B cell (primary cell): ENCODE results near the gene RRP1. TPM values are rescaled to one million over a fixed set of nuclear protein-coding genes. Genes with fewer than 3 reads are reported as not detected.
A peak's percentile ranks its signal among the peaks of the same experiment; 100 is the strongest.

Experiments
- ATAC-seq: fragments of 200-7000 bp; cut with Tn5 transposase; one replicate; pipeline ENCODE4 v1.10.0; 2021; ENCODE audit warnings: low read depth, mild to moderate bottlenecking, moderate number of reproducible peaks, moderate library complexity
- CTCF ChIA-PET: fragments of 350-600 bp; sonication (Branson Sonifier 250); formaldehyde crosslinking; loops from one replicate; lab custom pipeline; 2021; ENCODE audit warnings: antibody characterized with exemption, inconsistent platforms; lab: Charles Lee
- POLR2A ChIA-PET: fragments of 350-600 bp; sonication (Branson Sonifier 250); formaldehyde crosslinking; loops from one replicate; lab custom pipeline; 2021; ENCODE audit warnings: antibody characterized with exemption; lab: Charles Lee
- DNase-seq: peaks from one replicate; pipeline ENCODE4 v3.0.0; 2013
- H2AFZ ChIP-seq: 2 replicates; pipeline ENCODE4 v1.6.1; 2012; ENCODE audit warnings: mild to moderate bottlenecking, low read depth, low read length; ENCODE audit not compliant: insufficient read depth, poor library complexity, severe bottlenecking
- H3K27ac ChIP-seq, 2 donors: 1 replicate in 1 of 2; 2 replicates in 1 of 2; pipeline ENCODE4 v1.5.1; 2012 to 2013; ENCODE audit warnings: low read length in 2 of 2, mild to moderate bottlenecking in 2 of 2, moderate library complexity in 1 of 2
- H3K27me3 ChIP-seq, 4 experiments: fragments of 200-600 bp in 1 of 4; sonication (generic) in 1 of 4; replicated peaks in 1 of 4; 1 replicate in 2 of 4; 2 replicates in 2 of 4; pipeline versions ENCODE4 v1.6.1 to v1.7.0; 2013 to 2016; ENCODE audit warnings: low read length in 3 of 4, mild to moderate bottlenecking in 2 of 4, mixed read lengths in 1 of 4, moderate library complexity in 1 of 4; ENCODE audit not compliant: insufficient read depth in 4 of 4, control insufficient read depth in 3 of 4; ENCODE audit errors: control extremely low read depth in 1 of 4
- H3K36me3 ChIP-seq, 2 experiments: replicated peaks in 1 of 2; 1 replicate in 1 of 2; 2 replicates in 1 of 2; pipeline versions ENCODE4 v1.6.1 to v1.7.1; 2013; ENCODE audit warnings: low read length in 1 of 2; ENCODE audit not compliant: insufficient read depth in 2 of 2, control insufficient read depth in 1 of 2; ENCODE audit errors: control extremely low read depth in 1 of 2, extremely low read depth in 1 of 2
- H3K4me1 ChIP-seq, 2 donors: fragments of 200-600 bp in 1 of 2; sonication (generic) in 1 of 2; 1 replicate in 1 of 2; 2 replicates in 1 of 2; pipeline versions ENCODE4 v1.5.1 to v1.6.1; 2013 to 2017; ENCODE audit warnings: low read length in 2 of 2; ENCODE audit not compliant: control insufficient read depth in 2 of 2, insufficient read depth in 2 of 2
- H3K4me2 ChIP-seq: replicated peaks from 2 replicates; pipeline ENCODE3; 2012; ENCODE audit warnings: mild to moderate bottlenecking, low read depth, low read length; ENCODE audit not compliant: poor library complexity, severe bottlenecking
- H3K4me3 ChIP-seq, 5 experiments: fragments of 200-600 bp in 1 of 5; sonication (generic) in 1 of 5; 1 replicate in 3 of 5; 2 replicates in 2 of 5; pipeline versions ENCODE4 v1.5.1 to v1.7.0; 2011 to 2016; ENCODE audit warnings: low read length in 4 of 5, mild to moderate bottlenecking in 4 of 5, low read depth in 2 of 5, control low read depth in 1 of 5, moderate library complexity in 1 of 5; ENCODE audit not compliant: insufficient read depth in 1 of 5; ENCODE audit errors: control extremely low read depth in 1 of 5, extremely low read depth in 1 of 5
- H3K79me2 ChIP-seq: fragments of 200-600 bp; sonication (generic); one replicate; pipeline ENCODE4 v1.6.0; 2016; ENCODE audit warnings: low read length; ENCODE audit not compliant: control insufficient read depth, insufficient read depth
- H3K9ac ChIP-seq: fragments of 200-600 bp; sonication (generic); 2 replicates; pipeline ENCODE4 v1.6.1; 2017; ENCODE audit warnings: mild to moderate bottlenecking, low read length, moderate library complexity
- H3K9me3 ChIP-seq, 3 donors: one replicate each; pipeline versions ENCODE4 v1.6.1 to v1.7.1; 2013; ENCODE audit warnings: low read length in 2 of 3; ENCODE audit not compliant: control insufficient read depth in 2 of 3, insufficient read depth in 1 of 3; ENCODE audit errors: control extremely low read depth in 1 of 3
- H4K20me1 ChIP-seq: 2 replicates; pipeline ENCODE4 v1.6.0; 2012; ENCODE audit warnings: mild to moderate bottlenecking, low read length; ENCODE audit not compliant: insufficient read depth, control insufficient read depth, poor library complexity, severe bottlenecking
- H3K27ac Mint-ChIP-seq: one replicate; pipeline ENCODE4 v1.8.0; 2021; ENCODE audit warnings: mixed read lengths
- H3K27me3 Mint-ChIP-seq: one replicate; pipeline ENCODE4 v1.8.0; 2021; ENCODE audit warnings: mixed read lengths
- H3K4me1 Mint-ChIP-seq: one replicate; pipeline ENCODE4 v1.8.0; 2021; ENCODE audit warnings: mixed read lengths
- H3K4me3 Mint-ChIP-seq: one replicate; pipeline ENCODE4 v1.8.0; 2021; ENCODE audit warnings: mixed read lengths
- H3K9me3 Mint-ChIP-seq: one replicate; pipeline ENCODE4 v1.8.0; 2022; ENCODE audit warnings: mixed read lengths; ENCODE audit not compliant: insufficient read depth
- EZH2 ChIP-seq: IDR thresholded peaks from 2 replicates; pipeline ENCODE4 v1.6.1; 2012; ENCODE audit warnings: borderline replicate concordance, low read depth, mild to moderate bottlenecking, moderate library complexity, low read length; ENCODE audit not compliant: insufficient read depth, poor library complexity, severe bottlenecking
- WGBS: methylation state at CpG from one replicate; pipeline ENCODE4 v1.1.5; 2013; ENCODE audit warnings: missing lambda C conversion rate; ENCODE audit not compliant: insufficient coverage; 5-methylcytosine and 5-hydroxymethylcytosine counted together
- intact Hi-C: fragments of 100-400 bp; cut with micrococcal nuclease; formaldehyde crosslinking; loops from one replicate; pipeline ENCODE4 v1.10.0; 2022
- polyA plus RNA-seq: library from polyadenylated mRNA; depleted of rRNA; stranded (reverse); fragments of >200 nt; gene quantifications from 2 replicates; pipeline ENCODE4 v1.2.3, GENCODE V29; 2012
- total RNA-seq, 2 donors: library from RNA; stranded (reverse); fragments of 120-200 nt in 1 of 2; gene quantifications; 1 replicate in 1 of 2; 2 replicates in 1 of 2; pipeline versions ENCODE4 v1.2.3 to v1.2.4, GENCODE V29; 2013 to 2022
- TF ChIP-seq, protein P1 (sequence below): fragments of 200-600 bp; IDR thresholded peaks from one replicate; pipeline ENCODE4 v1.8.0; 2022; ENCODE audit warnings: antibody characterized with exemption, mild to moderate bottlenecking

RRP1 gene
- total and polyA plus RNA-seq, 2 donors (not counting 1 experiment from before 2014, with no cell fraction given): 9.6 to 27.8 TPM

DNA sequence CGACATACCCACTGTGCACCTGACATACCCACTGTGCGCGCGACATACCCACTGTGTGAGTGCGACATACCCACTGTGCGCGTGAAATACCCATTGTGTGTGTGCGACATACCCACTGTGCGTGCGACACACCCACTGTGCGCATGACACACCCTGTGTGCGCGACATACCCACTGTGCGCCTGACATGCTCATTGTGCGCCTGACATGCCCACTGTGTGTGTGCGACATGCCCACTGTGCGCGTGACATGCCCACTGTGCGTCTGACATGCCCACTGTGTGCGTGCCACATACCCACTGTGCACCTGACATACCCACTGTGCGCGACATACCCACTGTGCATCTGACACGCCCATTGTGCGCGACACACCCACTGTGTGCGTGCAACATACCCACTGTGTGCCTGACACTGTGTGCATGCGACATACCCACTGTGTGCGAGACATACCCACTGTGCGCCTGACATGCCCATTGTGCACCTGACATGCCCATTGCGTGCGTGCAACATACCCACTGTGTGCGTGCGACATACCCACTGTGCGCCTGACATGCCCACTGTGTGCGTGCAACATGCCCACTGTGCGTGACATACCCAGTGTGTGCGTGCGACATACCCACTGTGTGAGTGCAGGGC, 2.5 kb upstream of the RRP1 start:
- WGBS: 94% methylated on average over 37 of the region's 38 CpGs
- Mint-ChIP-seq H3K27me3 (no peaks in the 10 kb centered on the region), H3K27ac (no peak overlapping the region), H3K4me3 (no peak overlapping the region), H3K9me3 (no peaks in the 10 kb centered on the region), H3K4me1 (peaks cover 12% of the 10 kb centered on the region)
- H3K27me3 ChIP-seq: no peaks in the 10 kb centered on the region
- no peak overlapping the region for H3K27ac ChIP-seq
- peaks cover 28% of the 10 kb centered on the region for H3K79me2 ChIP-seq
- no peak overlapping the region for H3K4me2 ChIP-seq
- ATAC-seq: no peak
- no peak overlapping the region for H3K4me3 ChIP-seq
- CTCF ChIA-PET: no interaction called here
- no peaks in the 10 kb centered on the region for H3K9me3 ChIP-seq
- intact Hi-C loops: loop anchor here (5.0 kb wide), 1 partner anchor 1015 kb away; the partner anchor contains the start of gene UBE2G2
- no peak for TF ChIP-seq EZH2
- TF ChIP-seq, protein P1, sequence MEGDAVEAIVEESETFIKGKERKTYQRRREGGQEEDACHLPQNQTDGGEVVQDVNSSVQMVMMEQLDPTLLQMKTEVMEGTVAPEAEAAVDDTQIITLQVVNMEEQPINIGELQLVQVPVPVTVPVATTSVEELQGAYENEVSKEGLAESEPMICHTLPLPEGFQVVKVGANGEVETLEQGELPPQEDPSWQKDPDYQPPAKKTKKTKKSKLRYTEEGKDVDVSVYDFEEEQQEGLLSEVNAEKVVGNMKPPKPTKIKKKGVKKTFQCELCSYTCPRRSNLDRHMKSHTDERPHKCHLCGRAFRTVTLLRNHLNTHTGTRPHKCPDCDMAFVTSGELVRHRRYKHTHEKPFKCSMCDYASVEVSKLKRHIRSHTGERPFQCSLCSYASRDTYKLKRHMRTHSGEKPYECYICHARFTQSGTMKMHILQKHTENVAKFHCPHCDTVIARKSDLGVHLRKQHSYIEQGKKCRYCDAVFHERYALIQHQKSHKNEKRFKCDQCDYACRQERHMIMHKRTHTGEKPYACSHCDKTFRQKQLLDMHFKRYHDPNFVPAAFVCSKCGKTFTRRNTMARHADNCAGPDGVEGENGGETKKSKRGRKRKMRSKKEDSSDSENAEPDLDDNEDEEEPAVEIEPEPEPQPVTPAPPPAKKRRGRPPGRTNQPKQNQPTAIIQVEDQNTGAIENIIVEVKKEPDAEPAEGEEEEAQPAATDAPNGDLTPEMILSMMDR: no peak
- peaks cover 9 to 21% of the 10 kb centered on the region in 2 donors for H3K4me1 ChIP-seq
- peaks cover 19% of the 10 kb centered on the region for H4K20me1 ChIP-seq
- no peak overlapping the region for H3K9ac ChIP-seq
- H3K36me3 ChIP-seq: peaks cover 0 to 3% of the 10 kb centered on the region in 2 experiments
- POLR2A ChIA-PET: no interaction called here
- no peak overlapping the region for H2AFZ ChIP-seq
- no peak for DNase-seq

DNA sequence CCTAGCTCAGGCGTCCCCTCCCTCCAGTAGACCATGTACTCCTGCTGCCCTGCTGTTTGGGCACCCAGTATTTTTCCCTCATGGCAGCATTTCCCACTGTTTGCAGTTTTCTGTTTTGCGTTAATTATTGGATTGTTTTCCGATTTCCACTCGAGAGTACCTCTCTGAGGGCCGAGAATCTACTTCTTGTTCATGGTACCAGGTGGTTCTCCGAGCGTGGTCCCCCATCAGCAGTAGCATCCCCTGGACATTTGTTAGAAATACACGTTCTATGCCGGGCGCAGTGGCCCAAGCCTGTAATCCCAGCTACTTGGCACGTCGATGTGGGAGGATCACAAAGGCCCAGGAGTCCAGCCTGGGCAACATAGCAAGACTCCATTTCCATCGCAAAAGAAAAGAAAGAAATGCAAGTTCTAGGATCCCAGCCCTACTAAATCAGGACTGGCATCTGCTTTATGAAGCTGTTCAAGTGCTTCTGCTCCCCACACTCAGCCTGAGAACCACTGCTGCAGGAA, 690 bp downstream of the RRP1 start:
- Histone ChIP-seq H4K20me1 (peaks cover 33% of the 10 kb centered on the region), H3K4me3 (peak overlapping the region; percentile 60 to 89 (median 79)), H3K27ac (peak overlapping the region in 1 of 2 donors; percentile 78), H3K9me3 (no peaks in the 10 kb centered on the region), H3K36me3 (peaks cover 0 to 31% of the 10 kb centered on the region in 2 experiments), H3K27me3 (no peaks in the 10 kb centered on the region), H3K4me1 (peaks cover 9 to 21% of the 10 kb centered on the region in 2 donors), H3K9ac (peak overlapping the region; percentile 71), H3K79me2 (peaks cover 51% of the 10 kb centered on the region), H3K4me2 (peak overlapping the region; percentile 89), H2AFZ (peak overlapping the region; percentile 90)
- intact Hi-C loops: no loop called here
- DNase-seq: peak; percentile 23
- POLR2A ChIA-PET: interaction anchor here (0.7 to 1.0 kb wide), 2 partner anchors 70 to 554 kb away, joined by 3 read pairs; no protein-coding TSS in a partner anchor
- 20% methylated on average over 13 of the region's 13 CpGs for WGBS
- Mint-ChIP-seq H3K4me3 (peak overlapping the region; percentile 94), H3K27me3 (no peaks in the 10 kb centered on the region), H3K4me1 (peaks cover 13% of the 10 kb centered on the region), H3K27ac (peak overlapping the region; percentile 77), H3K9me3 (no peaks in the 10 kb centered on the region)
- CTCF ChIA-PET: interaction anchor here (0.7 to 1.9 kb wide), 8 partner anchors 10 to 563 kb away, joined by 3 to 6 read pairs (median 3); no protein-coding TSS in a partner anchor
- ATAC-seq: no peak
- no peak for TF ChIP-seq EZH2
- TF ChIP-seq, protein P1: no peak
